ENCODE measurements around the gene PTPRG.

The PTPRG gene

DNA sequence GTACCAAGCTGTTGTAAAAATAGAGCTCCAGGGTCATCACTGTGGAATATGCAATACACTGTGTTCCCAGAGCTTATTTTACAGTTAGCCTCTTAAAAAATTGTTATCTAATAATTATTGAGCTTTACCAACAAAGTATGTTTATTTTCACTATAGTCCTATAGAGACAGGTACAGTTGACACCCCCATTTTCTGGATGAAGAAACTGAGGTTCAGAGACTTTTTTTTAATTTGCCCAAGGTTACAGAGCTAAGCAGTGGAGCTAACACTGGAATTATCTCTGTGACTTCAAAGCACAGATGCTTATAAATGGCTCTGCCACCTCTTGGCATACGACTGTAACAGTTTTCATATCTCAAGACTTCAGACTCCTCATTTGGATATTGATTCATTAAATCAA lies 685.6 kb downstream of the PTPRG start:
- no peak overlapping the region for H3K27ac ChIP-seq (ENCODE audit: low read depth, low read length)
- peaks cover 10% of the 10 kb centered on the region; the same call in 1 of the 2 replicates for H3K27me3 ChIP-seq (ENCODE audit: control insufficient read depth, low read length)
- H3K4me1 ChIP-seq (ENCODE audit: control insufficient read depth, low read length) = no peaks in the 10 kb centered on the region
- no peaks in the 10 kb centered on the region for H3K9me2 ChIP-seq (replicated peaks; ENCODE audit: control insufficient read depth, low read length)
- H4K20me1 ChIP-seq (ENCODE audit: control insufficient read depth, insufficient read depth, low read depth, low read length) = no peaks in the 10 kb centered on the region
- H3K9me3 ChIP-seq (ENCODE audit: control insufficient read depth, insufficient read depth, low read length) = no peaks in the 10 kb centered on the region
- H3K79me2 ChIP-seq (ENCODE audit: control insufficient read depth, low read length) = no peaks in the 10 kb centered on the region
- H3F3A ChIP-seq (ENCODE audit: control insufficient read depth, insufficient read depth) = no peaks in the 10 kb centered on the region
- no peaks in the 10 kb centered on the region for H3K36me3 ChIP-seq (ENCODE audit: control insufficient read depth, low read length)
- no peak overlapping the region for H3K4me3 ChIP-seq (ENCODE audit: low read length)
- no peak overlapping the region for H3K4me2 ChIP-seq (ENCODE audit: low read length)
- TF ChIP-seq EZH2phosphoT487 (IDR thresholded peaks at IDR 0.05; ENCODE audit: borderline replicate concordance, low read length) = no peak

DNA sequence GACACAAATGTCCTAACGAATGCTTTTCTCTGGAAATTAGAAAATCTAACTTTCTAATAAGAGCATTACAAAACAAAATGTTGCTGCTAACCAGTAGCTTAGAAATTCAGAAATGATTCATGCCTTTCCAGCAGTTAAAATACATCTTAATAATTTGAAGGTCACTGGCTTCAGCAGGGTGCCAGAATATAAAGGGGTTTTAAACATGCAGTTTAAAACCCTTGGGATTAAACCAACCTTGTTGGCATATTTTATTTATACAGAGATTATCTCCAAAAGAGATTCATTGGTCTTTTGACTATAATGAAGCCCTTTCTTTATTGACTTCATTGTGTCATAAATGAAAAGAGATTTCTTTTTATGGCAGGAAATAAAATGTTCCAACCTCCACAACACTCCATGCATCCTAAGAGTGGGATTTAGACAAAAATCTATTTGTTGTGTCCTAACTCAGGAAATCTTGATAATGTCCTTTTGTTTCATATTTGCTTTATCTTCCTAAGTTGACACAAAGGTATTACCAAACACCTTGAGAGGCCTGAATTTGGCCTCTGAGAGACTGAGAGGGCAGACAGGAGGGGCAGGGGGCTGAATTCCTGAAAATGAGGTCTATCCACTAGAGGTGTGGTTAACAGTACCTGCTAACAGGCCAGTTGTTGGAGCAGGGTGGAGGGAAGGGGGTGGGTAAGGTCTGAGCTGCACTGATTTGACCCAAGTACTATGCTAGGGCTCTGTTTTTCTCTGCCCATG lies 687.5 kb downstream of the PTPRG start:
- H3K9me2 ChIP-seq (replicated peaks; ENCODE audit: control insufficient read depth, low read length) = no peaks in the 10 kb centered on the region
- H3K4me2 ChIP-seq (ENCODE audit: low read length) = no peak overlapping the region
- no peaks in the 10 kb centered on the region for H3F3A ChIP-seq (ENCODE audit: control insufficient read depth, insufficient read depth)
- peaks cover 14% of the 10 kb centered on the region; the same call in 1 of the 2 replicates for H3K27me3 ChIP-seq (ENCODE audit: control insufficient read depth, low read length)
- no peaks in the 10 kb centered on the region for H3K9me3 ChIP-seq (ENCODE audit: control insufficient read depth, insufficient read depth, low read length)
- H3K27ac ChIP-seq (ENCODE audit: low read depth, low read length) = no peak overlapping the region
- no peaks in the 10 kb centered on the region for H3K36me3 ChIP-seq (ENCODE audit: control insufficient read depth, low read length)
- TF ChIP-seq EZH2phosphoT487 (IDR thresholded peaks at IDR 0.05; ENCODE audit: borderline replicate concordance, low read length) = no peak
- no peak for TF ChIP-seq CTCF (IDR thresholded peaks at IDR 0.05; ENCODE audit: low read depth, low read length, poor library complexity, severe bottlenecking)
- no peaks in the 10 kb centered on the region for H3K4me1 ChIP-seq (ENCODE audit: control insufficient read depth, low read length)
- no peak overlapping the region for H3K4me3 ChIP-seq (ENCODE audit: low read length)
- H3K79me2 ChIP-seq (ENCODE audit: control insufficient read depth, low read length) = no peaks in the 10 kb centered on the region
- H4K20me1 ChIP-seq (ENCODE audit: control insufficient read depth, insufficient read depth, low read depth, low read length) = no peaks in the 10 kb centered on the region

DNA sequence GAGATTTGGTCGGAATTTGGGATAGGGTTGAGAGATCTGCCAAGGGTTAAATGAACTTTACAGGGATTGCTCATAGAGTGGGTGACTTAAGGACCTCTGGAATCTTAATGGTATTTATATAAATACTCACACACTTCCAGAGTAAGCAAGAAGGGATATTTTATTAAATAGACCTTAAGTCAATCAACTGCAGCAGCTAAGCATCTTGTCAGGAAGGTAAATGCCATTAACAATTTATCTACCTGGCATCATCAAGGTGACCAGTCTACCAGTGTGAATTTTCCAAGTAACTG lies 688.1 kb downstream of the PTPRG start:
- Histone ChIP-seq H3K27ac (ENCODE audit: low read depth, low read length) (no peak overlapping the region), H3K4me2 (ENCODE audit: low read length) (no peak overlapping the region), H3K79me2 (ENCODE audit: control insufficient read depth, low read length) (no peaks in the 10 kb centered on the region), H3K9me3 (ENCODE audit: control insufficient read depth, insufficient read depth, low read length) (no peaks in the 10 kb centered on the region), H3K9me2 (replicated peaks; ENCODE audit: control insufficient read depth, low read length) (no peaks in the 10 kb centered on the region), H3K36me3 (ENCODE audit: control insufficient read depth, low read length) (no peaks in the 10 kb centered on the region), H3K4me1 (ENCODE audit: control insufficient read depth, low read length) (no peaks in the 10 kb centered on the region), H3K27me3 (ENCODE audit: control insufficient read depth, low read length) (peaks cover 14% of the 10 kb centered on the region; the same call in 1 of the 2 replicates), H3K4me3 (ENCODE audit: low read length) (no peak overlapping the region), H3F3A (ENCODE audit: control insufficient read depth, insufficient read depth) (no peaks in the 10 kb centered on the region), H4K20me1 (ENCODE audit: control insufficient read depth, insufficient read depth, low read depth, low read length) (no peaks in the 10 kb centered on the region)
- TF ChIP-seq EZH2phosphoT487 (IDR thresholded peaks at IDR 0.05; ENCODE audit: borderline replicate concordance, low read length) (no peak), CTCF (IDR thresholded peaks at IDR 0.05; ENCODE audit: low read depth, low read length, poor library complexity, severe bottlenecking) (no peak)

DNA sequence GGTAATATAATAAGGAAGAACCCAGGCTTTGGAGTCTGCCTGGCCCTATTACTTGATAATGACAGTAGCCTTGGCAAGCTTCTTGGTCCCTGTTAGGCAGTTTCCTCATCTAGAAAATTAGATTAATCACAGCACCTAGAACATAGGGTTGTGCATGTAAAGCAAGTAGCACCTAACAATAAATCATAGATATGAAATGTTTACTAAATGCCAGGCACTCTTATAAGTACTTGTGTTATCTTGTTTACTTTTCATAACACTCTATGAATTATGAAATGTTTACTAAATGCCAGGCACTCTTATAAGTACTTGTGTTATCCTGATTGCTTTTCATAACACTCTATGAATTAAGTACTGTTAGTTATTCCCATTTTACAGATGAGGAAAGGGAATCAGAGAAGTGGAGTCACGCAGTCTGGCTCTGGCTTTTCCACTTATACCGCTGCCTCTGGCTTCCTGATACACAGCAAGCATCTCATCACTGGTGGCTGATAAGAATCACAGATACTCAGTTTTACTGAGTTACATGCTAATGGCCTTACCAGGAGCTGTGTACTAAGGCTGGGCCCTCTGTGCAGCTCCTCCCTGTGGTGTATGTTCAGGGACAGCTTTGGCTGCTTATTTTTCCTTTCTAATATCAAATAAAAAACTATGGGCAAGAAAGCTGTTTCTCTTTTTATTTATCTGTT lies 688.6 kb downstream of the PTPRG start:
- Histone ChIP-seq H3K27ac (ENCODE audit: low read depth, low read length) (no peak overlapping the region), H3K36me3 (ENCODE audit: control insufficient read depth, low read length) (no peaks in the 10 kb centered on the region), H3K4me1 (ENCODE audit: control insufficient read depth, low read length) (no peaks in the 10 kb centered on the region), H3K9me3 (ENCODE audit: control insufficient read depth, insufficient read depth, low read length) (no peaks in the 10 kb centered on the region), H3F3A (ENCODE audit: control insufficient read depth, insufficient read depth) (no peaks in the 10 kb centered on the region), H3K79me2 (ENCODE audit: control insufficient read depth, low read length) (no peaks in the 10 kb centered on the region), H3K4me2 (ENCODE audit: low read length) (no peak overlapping the region), H3K4me3 (ENCODE audit: low read length) (no peak overlapping the region), H3K27me3 (ENCODE audit: control insufficient read depth, low read length) (peaks cover 14% of the 10 kb centered on the region; the same call in 1 of the 2 replicates), H3K9me2 (replicated peaks; ENCODE audit: control insufficient read depth, low read length) (no peaks in the 10 kb centered on the region), H4K20me1 (ENCODE audit: control insufficient read depth, insufficient read depth, low read depth, low read length) (no peaks in the 10 kb centered on the region)
- TF ChIP-seq EZH2phosphoT487 (IDR thresholded peaks at IDR 0.05; ENCODE audit: borderline replicate concordance, low read length) (no peak), CTCF (IDR thresholded peaks at IDR 0.05; ENCODE audit: low read depth, low read length, poor library complexity, severe bottlenecking) (no peak)

Measured in DOHH2 (cell line).